Loucy (cell line): ENCODE results near the gene CMTM3.

Source experiments
- CTCF ChIP-seq: fragments of 200-600 bp; sonication (generic); conservative IDR thresholded peaks from 2 replicates; pipeline ENCODE4 v1.5.1; 2014; ENCODE audit warnings: mild to moderate bottlenecking, antibody characterized with exemption, low read length
- EZH2phosphoT487 ChIP-seq: fragments of 200-600 bp; IDR thresholded peaks from 2 replicates; pipeline ENCODE4 v1.6.1; 2018; ENCODE audit warnings: antibody characterized with exemption, mild to moderate bottlenecking, moderate library complexity, borderline replicate concordance

GRCh38 chr16:66601471-66601870 lies 3.0 kb upstream of the CMTM3 start:
- no peak for TF ChIP-seq CTCF
- TF ChIP-seq EZH2phosphoT487, result no peak
